Ectodermal cell (in vitro differentiated cells): ENCODE results near the gene AHI1.

Source experiments
- H3K27ac ChIP-seq: 2 replicates; pipeline ENCODE4 v1.7.0; 2013; ENCODE audit warnings: mild to moderate bottlenecking, low read depth, low read length; ENCODE audit not compliant: insufficient read depth, poor library complexity, severe bottlenecking
- H3K27me3 ChIP-seq: 2 replicates; pipeline ENCODE4 v1.7.0; 2013; ENCODE audit warnings: mild to moderate bottlenecking, low read length; ENCODE audit not compliant: insufficient read depth, control insufficient read depth, poor library complexity, severe bottlenecking
- H3K36me3 ChIP-seq: one replicate; pipeline ENCODE4 v1.7.0; 2013; ENCODE audit warnings: low read length; ENCODE audit not compliant: control insufficient read depth, insufficient read depth
- H3K4me1 ChIP-seq: one replicate; pipeline ENCODE4 v1.7.0; 2013; ENCODE audit warnings: low read length; ENCODE audit not compliant: control insufficient read depth, insufficient read depth
- H3K4me3 ChIP-seq: 2 replicates; pipeline ENCODE4 v1.7.0; 2013; ENCODE audit warnings: low read depth, low read length, control low read depth; ENCODE audit not compliant: insufficient read depth
- H3K9me3 ChIP-seq: 2 replicates; pipeline ENCODE4 v1.7.0; 2013; ENCODE audit warnings: mild to moderate bottlenecking, low read length, moderate library complexity; ENCODE audit not compliant: control insufficient read depth
- WGBS, 2 experiments: methylation state at CpG; one replicate each; pipeline ENCODE4 v1.1.7; 2013; ENCODE audit warnings: missing lambda C conversion rate in 2 of 2; 5-methylcytosine and 5-hydroxymethylcytosine counted together

Gene AHI1

GRCh38 chr6:135286962-135287538 lies 210.5 kb downstream of the AHI1 start:
- no peaks in the 10 kb centered on the region for H3K27me3 ChIP-seq
- H3K4me3 ChIP-seq = no peak overlapping the region
- no peaks in the 10 kb centered on the region for H3K4me1 ChIP-seq
- no peaks in the 10 kb centered on the region for H3K36me3 ChIP-seq
- no peaks in the 10 kb centered on the region for H3K9me3 ChIP-seq
- WGBS, 2 experiments = 89 to 92% methylated on average over 8 of the region's 8 CpGs
- no peak overlapping the region for H3K27ac ChIP-seq

GRCh38 chr6:135285165-135285564 lies 212.4 kb downstream of the AHI1 start:
- Histone ChIP-seq H3K27ac (no peak overlapping the region), H3K9me3 (no peaks in the 10 kb centered on the region), H3K36me3 (no peaks in the 10 kb centered on the region), H3K4me1 (no peaks in the 10 kb centered on the region), H3K27me3 (no peaks in the 10 kb centered on the region), H3K4me3 (no peak overlapping the region)
- 93 to 96% methylated on average over 2 of the region's 2 CpGs for WGBS, 2 experiments

GRCh38 chr6:135283926-135284325 lies 213.6 kb downstream of the AHI1 start:
- 96 to 97% methylated on average over 1 to 2 of the region's 2 CpGs for WGBS, 2 experiments
- Histone ChIP-seq H3K4me1 (no peaks in the 10 kb centered on the region), H3K4me3 (no peak overlapping the region)

GRCh38 chr6:135282395-135282794 lies 215.1 kb downstream of the AHI1 start:
- Histone ChIP-seq H3K27me3 (no peaks in the 10 kb centered on the region), H3K27ac (no peak overlapping the region), H3K9me3 (no peaks in the 10 kb centered on the region), H3K4me1 (no peaks in the 10 kb centered on the region), H3K4me3 (no peak overlapping the region), H3K36me3 (no peaks in the 10 kb centered on the region)

More at GRCh38 chr6:135283926-135284325, 213.6 kb downstream of the AHI1 start:
- Histone ChIP-seq H3K36me3 (no peaks in the 10 kb centered on the region), H3K9me3 (no peaks in the 10 kb centered on the region), H3K27me3 (no peaks in the 10 kb centered on the region), H3K27ac (no peak overlapping the region)

- 87 to 98% methylated on average over 2 to 4 of the region's 4 CpGs for WGBS, 2 experiments
- Histone ChIP-seq H3K36me3 (no peaks in the 10 kb centered on the region), H3K4me3 (no peak overlapping the region), H3K27me3 (no peaks in the 10 kb centered on the region), H3K27ac (no peak overlapping the region), H3K4me1 (no peaks in the 10 kb centered on the region), H3K9me3 (no peaks in the 10 kb centered on the region)
Measured at GRCh38 chr6:135281964-135282363, 215.6 kb downstream of the AHI1 start.

- 96 to 97% methylated on average over 2 of the region's 2 CpGs for WGBS, 2 experiments
Measured at GRCh38 chr6:135281227-135281626, 216.3 kb downstream of the AHI1 start.

GRCh38 chr6:135280375-135281136 lies 217.0 kb downstream of the AHI1 start:
- Histone ChIP-seq H3K4me3 (no peak overlapping the region), H3K36me3 (no peaks in the 10 kb centered on the region), H3K9me3 (no peaks in the 10 kb centered on the region), H3K4me1 (no peaks in the 10 kb centered on the region), H3K27me3 (no peaks in the 10 kb centered on the region), H3K27ac (no peak overlapping the region)
- 95 to 97% methylated on average over 5 to 6 of the region's 6 CpGs for WGBS, 2 experiments

More at GRCh38 chr6:135281227-135281626, 216.3 kb downstream of the AHI1 start:
- no peaks in the 10 kb centered on the region for H3K4me1 ChIP-seq
- H3K27me3 ChIP-seq = no peaks in the 10 kb centered on the region
- H3K27ac ChIP-seq = no peak overlapping the region
- H3K9me3 ChIP-seq = no peaks in the 10 kb centered on the region
- no peak overlapping the region for H3K4me3 ChIP-seq
- no peaks in the 10 kb centered on the region for H3K36me3 ChIP-seq

- no peaks in the 10 kb centered on the region for H3K9me3 ChIP-seq
Measured at GRCh38 chr6:135277422-135277821, 220.1 kb downstream of the AHI1 start.

GRCh38 chr6:135274561-135275293 lies 222.8 kb downstream of the AHI1 start:
- Histone ChIP-seq H3K27ac (no peak overlapping the region), H3K4me1 (no peaks in the 10 kb centered on the region), H3K36me3 (no peaks in the 10 kb centered on the region), H3K9me3 (no peaks in the 10 kb centered on the region), H3K27me3 (no peaks in the 10 kb centered on the region), H3K4me3 (no peak overlapping the region)
- WGBS, 2 experiments = 49 to 64% methylated on average over 3 to 5 of the region's 5 CpGs

More at GRCh38 chr6:135277422-135277821, 220.1 kb downstream of the AHI1 start:
- no peak overlapping the region for H3K4me3 ChIP-seq
- no peaks in the 10 kb centered on the region for H3K36me3 ChIP-seq
- WGBS, 2 experiments = 97 to 98% methylated on average over 6 of the region's 6 CpGs
- H3K27me3 ChIP-seq = no peaks in the 10 kb centered on the region
- H3K4me1 ChIP-seq = no peaks in the 10 kb centered on the region
- H3K27ac ChIP-seq = no peak overlapping the region

GRCh38 chr6:135271626-135272025 lies 225.9 kb downstream of the AHI1 start:
- Histone ChIP-seq H3K9me3 (no peaks in the 10 kb centered on the region), H3K36me3 (no peaks in the 10 kb centered on the region), H3K4me1 (no peaks in the 10 kb centered on the region), H3K27ac (no peak overlapping the region), H3K27me3 (no peaks in the 10 kb centered on the region), H3K4me3 (no peak overlapping the region)
- WGBS, 2 experiments = 83 to 85% methylated on average over 6 of the region's 6 CpGs
